HEK293T (cell line): ENCODE results near the gene CCDC51.

Experiments used
- FOXA1 ChIP-seq: fragments of 450-650 bp; IDR thresholded peaks from 2 replicates; pipeline ENCODE4 v1.6.1; 2016; ENCODE audit warnings: mild to moderate bottlenecking
- HDGF ChIP-seq: fragments of 450-650 bp; IDR thresholded peaks from 2 replicates; pipeline ENCODE4 v1.6.1; 2017; ENCODE audit warnings: antibody characterized with exemption, borderline replicate concordance
- LEF1 ChIP-seq: fragments of 450-650 bp; IDR thresholded peaks from 2 replicates; pipeline ENCODE4 v1.6.1; 2017; ENCODE audit warnings: mild to moderate bottlenecking, borderline replicate concordance
- PKNOX1 ChIP-seq: fragments of 450-650 bp; IDR thresholded peaks from 2 replicates; pipeline ENCODE4 v1.6.1; 2016
- SUZ12 ChIP-seq: fragments of 450-650 bp; IDR thresholded peaks from 2 replicates; pipeline ENCODE4 v1.6.1; 2016; ENCODE audit warnings: mild to moderate bottlenecking

- TF ChIP-seq PKNOX1, result no peak
- no peak for TF ChIP-seq HDGF
- no peak for TF ChIP-seq LEF1
- no peak for TF ChIP-seq FOXA1
- TF ChIP-seq SUZ12, result no peak
These were observed 38.1 kb upstream of the CCDC51 start for GRCh38 chr3:48477959-48478520.
